Choroid plexus epithelial cell (primary cell): Measurements from ENCODE around the gene RAI14.

ENCODE experiments used
- DNase-seq: peaks from one replicate; pipeline ENCODE4 v3.0.0-alpha.2; 2010; ENCODE audit warnings: low read depth
- H3K4me3 ChIP-seq: 2 replicates; pipeline ENCODE4 v1.5.1; 2011; ENCODE audit warnings: low read depth, mild to moderate bottlenecking, control low read depth, low read length, moderate library complexity
- TF ChIP-seq, protein P1 (sequence below): conservative IDR thresholded peaks from 2 replicates; pipeline ENCODE4 v1.5.1; 2011; ENCODE audit warnings: low read depth, mild to moderate bottlenecking, control low read depth, inconsistent platforms, low read length, moderate library complexity

Gene RAI14

DNA sequence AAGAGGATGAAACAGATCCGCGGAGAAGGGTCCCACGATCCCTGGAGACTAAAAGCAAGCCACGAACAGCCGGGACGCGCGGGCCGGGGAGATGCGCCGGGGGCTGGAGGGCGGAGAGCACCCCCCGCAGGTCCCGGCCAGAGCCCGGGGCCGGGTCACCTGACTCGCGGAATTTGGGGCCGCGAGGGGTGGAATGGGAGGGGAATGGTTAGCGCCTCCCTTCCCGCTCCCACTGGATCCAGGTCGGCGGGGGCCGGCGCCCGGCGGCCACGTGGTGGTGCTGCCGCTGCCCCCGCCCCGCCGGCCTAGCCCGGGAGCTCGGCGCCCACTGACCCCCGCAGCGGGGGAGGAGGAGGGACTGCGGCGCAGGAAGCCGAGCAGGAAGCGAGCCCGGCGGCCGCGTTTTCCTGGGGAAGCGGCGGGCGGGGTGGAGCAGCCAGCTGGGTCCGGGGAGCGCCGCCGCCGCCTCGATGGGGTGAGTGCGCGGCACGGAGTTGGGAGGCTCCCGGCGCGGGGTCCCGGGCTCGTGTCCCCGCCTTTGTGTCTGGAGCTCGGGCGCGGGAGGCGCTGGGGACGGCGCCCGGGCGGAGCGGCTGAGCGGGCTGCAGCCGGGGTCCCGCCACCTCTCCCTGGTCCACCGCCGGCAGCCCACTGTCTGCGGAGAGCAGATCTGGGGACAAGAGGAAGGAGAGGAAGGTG is at the start of gene RAI14:
RAI14 (plus strand) TSS at position 328 of the 699 bp plus-strand sequence. CDS start 30,592 bp downstream, outside the sequence.
- H3K4me3 ChIP-seq: peak within 1 kb of the TSS; percentile 80
- DNase-seq: peak; percentile 89
- TF ChIP-seq, protein P1, sequence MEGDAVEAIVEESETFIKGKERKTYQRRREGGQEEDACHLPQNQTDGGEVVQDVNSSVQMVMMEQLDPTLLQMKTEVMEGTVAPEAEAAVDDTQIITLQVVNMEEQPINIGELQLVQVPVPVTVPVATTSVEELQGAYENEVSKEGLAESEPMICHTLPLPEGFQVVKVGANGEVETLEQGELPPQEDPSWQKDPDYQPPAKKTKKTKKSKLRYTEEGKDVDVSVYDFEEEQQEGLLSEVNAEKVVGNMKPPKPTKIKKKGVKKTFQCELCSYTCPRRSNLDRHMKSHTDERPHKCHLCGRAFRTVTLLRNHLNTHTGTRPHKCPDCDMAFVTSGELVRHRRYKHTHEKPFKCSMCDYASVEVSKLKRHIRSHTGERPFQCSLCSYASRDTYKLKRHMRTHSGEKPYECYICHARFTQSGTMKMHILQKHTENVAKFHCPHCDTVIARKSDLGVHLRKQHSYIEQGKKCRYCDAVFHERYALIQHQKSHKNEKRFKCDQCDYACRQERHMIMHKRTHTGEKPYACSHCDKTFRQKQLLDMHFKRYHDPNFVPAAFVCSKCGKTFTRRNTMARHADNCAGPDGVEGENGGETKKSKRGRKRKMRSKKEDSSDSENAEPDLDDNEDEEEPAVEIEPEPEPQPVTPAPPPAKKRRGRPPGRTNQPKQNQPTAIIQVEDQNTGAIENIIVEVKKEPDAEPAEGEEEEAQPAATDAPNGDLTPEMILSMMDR: no peak

DNA sequence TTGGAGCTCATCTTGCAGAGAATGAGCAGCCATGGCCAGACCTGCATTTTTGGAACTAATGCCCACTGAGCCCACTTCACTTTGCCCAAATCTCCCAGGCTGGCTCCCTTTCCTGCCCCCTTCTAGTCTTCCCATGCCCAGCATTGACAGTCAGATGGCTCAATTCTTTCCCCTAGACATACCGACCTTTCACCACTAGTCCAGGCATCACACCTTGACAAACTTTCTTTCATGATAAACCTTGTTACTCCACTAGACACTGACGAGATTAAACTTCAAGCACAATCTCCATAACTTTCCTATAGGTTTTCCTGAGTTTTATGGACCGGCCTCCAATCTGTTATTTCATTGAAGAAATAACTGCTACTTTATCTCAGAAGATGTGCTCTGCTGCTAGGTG is 47.8 kb upstream of the RAI14 start:
- H3K4me3 ChIP-seq: no peak overlapping the region
- TF ChIP-seq, protein P1: no peak
- DNase-seq: no peak

DNA sequence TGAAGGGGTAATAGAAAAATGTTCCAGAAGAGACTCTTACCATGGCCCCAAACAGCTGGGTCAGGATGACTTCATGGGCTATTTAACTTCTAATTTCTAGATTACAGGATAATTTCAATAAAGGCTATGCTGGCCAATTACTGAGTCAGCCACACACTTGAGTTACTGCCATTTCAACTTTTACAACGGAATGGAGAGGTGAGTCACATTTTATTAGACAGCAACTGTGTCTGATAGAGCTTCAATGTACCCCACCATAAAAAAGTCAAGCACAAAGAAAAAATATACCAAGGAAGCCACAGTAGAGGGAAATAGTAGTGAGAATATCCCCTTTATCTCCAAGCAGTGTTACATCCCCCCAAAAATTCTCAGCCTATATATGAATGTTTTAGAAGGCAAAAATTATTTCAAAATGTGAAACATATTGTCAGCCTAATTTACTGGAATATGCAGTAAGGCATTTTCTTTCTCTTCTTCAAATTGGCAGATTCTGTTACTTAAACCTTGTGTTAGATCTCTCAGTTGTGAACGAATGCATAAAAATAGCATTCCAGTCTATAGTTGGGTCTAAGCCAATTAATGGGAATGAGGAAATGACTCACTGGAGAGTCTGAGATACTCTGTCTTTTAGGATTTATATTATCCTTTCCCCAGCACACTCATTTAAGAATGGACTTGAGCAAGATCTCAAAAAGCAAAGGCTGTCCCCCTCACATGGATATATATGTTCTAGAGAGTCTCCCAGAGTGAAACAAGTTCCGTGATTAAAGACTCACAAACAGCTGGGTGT is 47.1 kb upstream of the RAI14 start:
- TF ChIP-seq, protein P1: no peak
- DNase-seq: peak; percentile 96
- no peak overlapping the region for H3K4me3 ChIP-seq

DNA sequence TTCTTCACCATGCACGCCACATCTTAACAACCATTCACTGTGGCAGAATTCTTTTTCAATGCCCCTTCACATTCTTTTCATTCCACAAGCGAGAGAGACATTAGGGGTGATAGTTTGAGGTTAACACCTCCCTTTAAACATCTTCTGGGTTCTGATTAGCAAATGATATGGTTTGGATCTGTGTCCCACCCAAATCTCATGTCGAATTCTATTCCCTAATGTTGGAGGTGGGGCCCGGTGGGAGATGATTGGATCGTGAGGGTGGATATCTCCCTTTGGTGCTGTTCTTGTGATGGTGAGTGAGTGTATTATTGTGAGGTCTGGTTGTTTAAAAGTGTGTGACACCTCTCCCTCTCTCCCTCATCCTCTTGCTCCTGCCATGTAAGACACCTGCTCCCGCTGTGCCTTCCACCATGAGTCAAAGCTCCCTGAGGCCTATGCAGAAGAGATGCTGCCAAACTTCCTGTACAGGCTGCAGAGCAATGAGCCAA is 46.1 kb upstream of the RAI14 start:
- DNase-seq: peak; percentile 53

DNA sequence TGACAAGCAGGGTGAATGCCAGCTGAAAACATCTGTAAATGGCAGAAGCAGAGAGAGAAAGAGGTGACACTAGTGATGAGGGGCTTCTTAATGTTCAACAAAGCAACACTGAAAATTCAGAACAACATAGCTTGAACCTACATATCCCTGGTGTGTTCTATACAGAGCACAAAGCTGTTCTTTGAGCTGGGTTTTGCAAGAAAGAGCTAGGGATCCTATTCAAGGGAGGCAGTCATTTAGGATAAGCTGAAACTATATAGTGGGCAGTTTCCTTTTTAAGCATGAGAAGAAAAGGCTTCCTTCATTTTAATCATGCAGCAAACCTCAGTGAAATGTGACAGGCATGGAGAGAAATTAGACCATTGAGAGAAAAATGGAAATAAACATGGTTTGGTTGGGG is 45.6 kb upstream of the RAI14 start:
- H3K4me3 ChIP-seq: no peak overlapping the region
- TF ChIP-seq, protein P1: no peak
- no peak for DNase-seq

More for the DNA sequence above, 46.1 kb upstream of the RAI14 start:
- H3K4me3 ChIP-seq: no peak overlapping the region
- TF ChIP-seq, protein P1: no peak

DNA sequence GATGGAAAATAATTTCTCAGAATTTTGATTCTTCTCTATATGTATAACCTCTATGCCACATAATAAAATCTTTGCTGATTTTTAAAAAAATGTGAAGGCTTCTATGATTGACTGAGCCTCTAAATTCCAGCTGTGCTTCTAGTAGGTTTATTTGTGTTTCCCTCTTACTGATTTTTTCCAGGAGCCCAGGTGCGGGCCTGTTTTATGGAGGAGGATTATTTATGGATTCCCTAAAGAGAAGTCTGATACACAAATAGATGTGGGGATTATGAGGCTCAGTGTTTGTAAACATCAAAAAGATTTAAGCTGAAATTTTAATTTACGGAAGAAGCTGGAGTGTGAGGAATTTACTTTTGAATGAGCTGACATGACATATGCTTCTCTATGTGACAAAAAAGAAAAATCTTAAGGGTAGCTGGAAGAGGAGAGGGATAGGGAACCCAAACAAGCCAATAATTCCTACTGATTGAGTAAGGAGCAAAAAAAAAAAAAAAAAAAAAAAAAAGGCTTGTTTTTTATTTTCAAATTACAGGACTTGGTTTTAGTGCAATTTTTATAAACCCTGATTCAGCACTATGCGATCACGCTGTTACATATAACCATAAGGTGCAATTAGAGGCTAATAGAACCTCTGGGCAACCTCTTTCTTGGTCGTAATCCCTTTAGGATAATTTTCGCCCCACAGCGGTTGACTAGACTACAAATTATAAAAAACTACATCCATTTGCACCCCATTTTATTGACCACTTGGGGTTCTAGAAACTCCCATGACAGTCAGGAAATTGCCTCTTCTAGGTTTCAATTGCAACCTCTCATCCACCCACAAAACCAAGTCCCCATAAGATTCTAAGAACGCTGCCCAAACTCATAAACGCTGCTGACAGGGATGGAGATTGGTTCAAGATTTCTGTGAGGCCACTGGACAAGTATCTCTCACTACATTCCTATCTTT is 44.4 kb upstream of the RAI14 start:
- no peak for DNase-seq
- H3K4me3 ChIP-seq: no peak overlapping the region
- TF ChIP-seq, protein P1: no peak
